DMS153 treated with DMSO at 0.1 percent for 48 hours (cell line): ENCODE data around the gene ADAM10.

ENCODE experiments used
- DNase-seq: peaks from one replicate; lab custom pipeline; 2025; ENCODE audit not compliant: unreplicated experiment; lab: John Stamatoyannopoulos, UW

The ADAM10 gene

DNA sequence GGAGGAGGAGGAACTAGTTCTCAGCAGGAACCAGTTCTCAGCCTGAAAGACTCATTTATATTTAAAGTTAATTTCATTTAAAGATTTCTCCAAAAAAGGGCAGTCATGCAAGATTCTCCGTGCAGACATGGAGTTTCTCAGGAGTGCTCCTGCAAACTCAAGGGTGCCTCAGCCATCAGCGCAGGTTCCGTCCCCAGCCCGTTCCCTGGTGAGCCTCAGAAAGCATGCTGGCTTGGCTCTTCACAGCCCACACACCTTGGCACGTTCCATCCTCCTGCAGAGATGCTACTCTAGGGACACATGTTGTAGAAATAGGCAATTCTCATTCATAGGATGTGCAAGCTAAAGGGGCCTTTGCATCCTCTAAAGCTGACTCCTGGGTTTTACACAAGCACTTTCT lies 194.7 kb downstream of the ADAM10 start:
- DNase-seq, result no peak

DNA sequence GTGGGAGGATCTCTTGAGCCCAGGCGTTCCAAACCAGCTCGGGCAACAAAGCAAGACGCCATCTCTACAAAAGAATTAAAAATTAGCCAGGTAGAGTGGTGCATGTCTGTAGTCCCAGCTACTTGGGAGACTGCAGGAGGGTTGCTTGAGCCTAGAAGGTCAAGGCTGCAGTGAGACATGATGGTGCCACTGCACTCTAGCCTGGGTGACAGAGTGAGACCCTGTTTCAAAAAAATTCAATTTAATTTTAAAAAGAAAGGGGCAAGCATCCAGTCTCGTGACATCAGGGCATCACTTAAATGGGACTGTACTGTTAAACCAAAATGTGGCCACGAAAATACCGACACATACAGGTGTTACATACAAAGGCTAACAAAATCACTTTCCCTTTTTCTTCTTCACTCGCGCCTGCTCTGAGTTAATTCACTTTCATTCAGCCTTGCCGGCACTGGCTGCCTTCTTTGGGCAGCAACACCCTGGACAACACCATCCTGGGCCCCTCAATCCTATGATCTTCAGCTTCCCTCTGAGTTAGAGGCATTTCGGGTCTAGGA lies 196.1 kb downstream of the ADAM10 start:
- no peak for DNase-seq

- DNase-seq, result no peak
Observed at GRCh38 chr15:58552505-58553364, 196.8 kb downstream of the ADAM10 start.

GRCh38 chr15:58551764-58552504 lies 197.6 kb downstream of the ADAM10 start:
- no peak for DNase-seq

DNA sequence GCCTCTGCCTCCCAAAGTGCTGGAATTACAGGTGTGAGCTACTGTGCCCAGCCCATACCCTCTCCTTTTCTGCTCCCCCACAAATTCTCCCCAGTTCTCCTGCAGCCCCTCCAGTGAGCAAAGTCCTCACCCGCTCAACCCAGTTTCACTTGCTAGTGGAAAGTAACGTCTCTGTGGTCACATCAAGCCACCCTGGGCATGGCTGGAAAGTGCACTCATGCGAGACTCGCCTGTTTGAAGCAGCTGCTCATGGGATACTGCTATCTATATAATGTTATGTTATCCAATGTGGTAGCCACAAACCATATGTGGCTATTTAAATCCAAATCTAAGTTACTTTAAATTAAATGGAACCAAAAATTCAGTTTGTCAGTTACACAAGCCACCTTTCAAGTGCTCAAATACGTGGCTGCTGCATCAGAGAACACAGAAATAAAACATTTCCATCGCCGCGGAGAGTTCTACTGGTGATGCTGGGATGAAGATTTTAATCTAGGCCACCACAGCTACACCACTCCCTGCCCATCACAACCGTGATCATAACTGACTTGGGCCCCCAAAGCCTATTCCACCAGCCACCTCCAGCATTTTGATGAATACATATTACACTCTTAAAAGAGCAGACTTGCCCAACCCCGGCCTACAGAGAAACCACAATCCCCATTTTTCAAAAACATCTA lies 198.3 kb downstream of the ADAM10 start:
- no peak for DNase-seq

DNA sequence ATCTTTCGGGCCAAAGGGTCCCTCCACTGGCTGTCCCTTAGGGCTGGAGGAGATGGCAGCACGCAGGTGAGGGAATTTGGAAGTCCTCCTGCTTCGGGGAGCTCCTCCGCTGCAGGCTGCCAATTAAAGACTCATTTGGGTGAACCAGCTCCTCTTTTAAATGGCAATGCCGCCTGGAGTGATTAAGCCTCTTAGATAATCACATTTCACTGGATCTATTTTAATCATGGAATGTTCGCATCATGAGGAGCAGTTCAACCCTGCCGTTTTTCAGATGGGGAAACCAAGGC lies 199.8 kb downstream of the ADAM10 start:
- DNase-seq, result no peak

GRCh38 chr15:58549013-58549784 lies 200.3 kb downstream of the ADAM10 start:
- no peak for DNase-seq

DNA sequence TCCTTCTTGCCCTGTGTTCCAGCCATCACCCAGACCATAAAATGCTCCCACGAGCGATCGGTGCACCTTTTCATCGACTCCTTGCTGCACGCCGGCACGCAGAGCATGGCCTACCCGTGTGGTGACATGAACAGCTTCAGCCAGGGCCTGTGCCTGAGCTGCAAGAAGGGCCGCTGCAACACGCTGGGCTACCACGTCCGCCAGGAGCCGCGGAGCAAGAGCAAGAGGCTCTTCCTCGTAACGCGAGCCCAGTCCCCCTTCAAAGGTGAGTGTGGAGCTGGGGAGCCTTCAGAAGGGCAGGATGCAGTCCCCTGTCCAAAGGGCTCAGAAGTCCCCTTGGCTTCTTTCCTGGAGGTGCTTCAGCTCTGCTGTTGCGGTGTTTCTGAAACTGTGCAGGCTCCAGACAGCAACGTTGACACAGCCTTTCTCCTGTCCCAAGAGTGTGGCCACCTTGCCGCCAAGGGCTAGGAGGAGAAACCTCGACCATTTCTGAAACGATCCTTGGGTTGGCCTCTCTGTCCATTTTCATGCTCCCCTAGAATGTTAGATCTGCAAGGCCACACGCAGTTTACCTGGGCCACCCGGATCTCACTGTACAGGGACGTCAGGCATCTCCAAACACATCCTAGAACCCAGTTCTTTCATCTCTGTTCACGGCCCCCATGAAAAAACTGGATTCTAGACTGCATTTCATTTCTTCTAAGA lies 201.0 kb downstream of the ADAM10 start:
- DNase-seq, result no peak

DNA sequence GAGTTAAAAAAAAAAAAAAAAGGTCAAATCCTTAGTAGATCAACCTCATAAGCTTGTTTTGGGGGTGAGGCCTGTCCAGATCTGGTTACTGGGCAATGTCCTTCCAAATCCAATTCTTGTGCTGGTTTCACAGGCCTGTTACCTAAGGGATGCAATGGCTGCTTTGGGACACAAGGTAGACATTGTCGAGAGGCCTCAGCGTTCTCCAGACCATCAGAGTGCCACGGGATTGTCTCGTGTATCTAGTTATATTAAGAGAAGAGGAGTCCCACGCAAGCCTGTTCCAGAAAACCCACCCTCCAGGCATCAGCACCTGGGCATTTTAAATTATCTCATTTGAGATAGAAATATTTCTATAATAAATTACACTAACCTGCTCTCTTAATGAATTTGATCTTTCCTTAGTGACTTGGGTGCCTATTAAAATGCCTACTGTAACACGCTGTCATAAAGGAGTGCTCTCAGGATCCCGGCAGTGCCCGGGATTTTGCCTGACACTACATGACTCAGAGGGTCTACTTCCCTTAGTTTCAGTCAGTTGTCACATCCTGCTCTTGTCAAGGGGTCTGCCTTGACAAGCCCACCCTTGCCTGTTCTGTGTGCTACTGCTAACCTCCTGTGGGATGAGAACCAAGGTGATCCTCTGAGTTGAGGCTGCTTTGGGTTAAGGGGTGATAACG lies 201.7 kb downstream of the ADAM10 start:
- no peak for DNase-seq

DNA sequence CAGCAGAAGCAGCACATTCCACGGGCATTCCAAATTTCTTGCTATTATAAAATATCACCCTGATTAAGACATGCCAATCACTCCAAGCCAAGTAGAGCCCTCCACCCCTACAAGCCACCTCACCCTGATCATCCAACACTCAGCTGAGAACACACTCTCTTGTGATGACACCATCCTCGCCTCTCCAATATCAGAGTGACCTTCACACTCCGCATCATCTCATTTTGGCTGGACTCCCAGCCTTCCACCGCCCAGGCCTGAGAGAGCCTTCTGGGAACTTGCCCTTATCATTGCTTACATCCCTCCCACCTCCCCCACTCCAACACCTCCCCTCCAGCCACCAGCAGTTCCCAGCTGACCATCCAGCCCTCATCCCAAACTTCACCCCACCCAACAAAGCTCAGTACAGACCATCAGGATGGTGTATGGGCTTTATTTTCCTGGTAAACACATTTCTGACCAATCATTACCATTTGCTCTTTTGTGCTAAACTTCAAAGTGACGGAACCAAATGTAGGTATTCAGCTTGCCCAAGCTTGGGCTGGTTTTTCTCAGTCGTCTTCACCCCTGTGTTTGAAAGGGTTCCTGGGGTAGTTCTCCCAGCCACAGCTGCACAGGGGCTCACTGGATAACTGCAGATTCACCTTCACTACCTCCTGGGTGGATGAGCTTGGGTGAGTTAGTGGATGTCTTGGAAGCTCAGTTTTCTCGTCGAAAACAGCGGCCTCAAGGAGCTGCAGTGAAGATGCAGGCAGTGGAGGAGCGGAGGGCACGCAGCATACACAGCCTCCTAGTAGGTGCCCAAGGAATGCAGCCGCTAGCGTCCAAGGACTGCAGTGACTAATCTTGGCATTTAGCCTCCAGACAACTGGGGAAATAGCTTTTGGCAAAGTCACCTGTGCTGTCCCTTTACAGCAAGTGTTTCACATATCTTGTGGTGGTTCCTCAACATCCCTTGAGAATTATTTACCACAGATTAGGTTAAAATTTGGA lies 202.6 kb downstream of the ADAM10 start:
- DNase-seq, result no peak

DNA sequence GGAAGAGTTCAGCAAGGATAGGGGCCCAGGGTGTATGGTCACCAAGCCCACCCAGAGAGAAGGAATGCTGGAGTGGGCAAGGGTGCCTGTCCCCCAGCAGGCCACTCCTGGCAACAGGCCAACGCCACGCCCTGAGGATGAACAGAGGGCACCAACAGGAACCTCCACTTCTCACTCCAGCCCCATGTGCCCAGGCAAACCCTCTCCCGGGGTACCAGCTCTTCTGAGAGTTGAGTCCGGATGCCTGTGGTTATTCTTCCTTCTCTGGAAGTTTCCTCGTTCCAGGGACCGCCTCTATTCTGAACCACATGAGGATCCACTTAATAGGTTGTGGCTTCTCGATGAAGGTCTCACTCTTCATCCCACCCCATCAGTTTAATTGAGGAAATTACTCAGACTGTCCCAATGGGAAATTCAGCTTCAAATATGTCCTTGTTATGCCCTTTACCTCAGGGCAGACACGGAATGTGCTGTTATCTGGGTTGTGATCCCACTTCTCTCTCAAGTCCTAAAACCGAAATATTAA lies 203.4 kb downstream of the ADAM10 start:
- DNase-seq, result no peak

DNA sequence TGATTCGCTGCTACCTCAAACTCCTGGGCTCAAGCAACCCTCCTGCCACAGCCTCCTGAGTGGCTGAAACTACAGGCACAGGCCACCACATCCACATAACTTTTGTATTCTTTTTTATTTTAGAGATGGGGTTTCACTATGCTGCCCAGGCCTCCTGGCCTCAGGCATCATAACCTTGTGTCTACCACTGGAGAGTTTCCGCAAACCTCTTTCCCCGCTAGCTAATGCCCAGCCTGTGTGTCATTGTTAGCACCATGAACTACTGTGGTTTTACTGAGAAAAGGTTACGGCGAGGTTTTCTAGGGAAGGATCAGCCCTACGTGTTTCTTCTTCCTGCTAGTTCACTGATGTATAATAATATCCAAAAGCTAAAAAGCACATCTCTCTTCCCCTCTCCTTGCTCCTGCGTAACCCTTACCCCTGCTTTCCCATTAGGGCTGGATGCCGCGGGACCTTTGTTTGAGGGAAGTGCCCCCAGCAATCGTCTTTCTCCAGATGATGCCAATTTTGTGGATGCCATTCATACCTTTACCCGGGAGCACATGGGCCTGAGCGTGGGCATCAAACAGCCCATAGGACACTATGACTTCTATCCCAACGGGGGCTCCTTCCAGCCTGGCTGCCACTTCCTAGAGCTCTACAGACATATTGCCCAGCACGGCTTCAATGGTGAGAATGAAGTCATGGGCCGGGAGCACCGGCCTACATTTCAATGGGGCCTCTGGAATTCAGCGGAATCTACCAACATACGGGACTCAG lies 204.0 kb downstream of the ADAM10 start:
- no peak for DNase-seq

DNA sequence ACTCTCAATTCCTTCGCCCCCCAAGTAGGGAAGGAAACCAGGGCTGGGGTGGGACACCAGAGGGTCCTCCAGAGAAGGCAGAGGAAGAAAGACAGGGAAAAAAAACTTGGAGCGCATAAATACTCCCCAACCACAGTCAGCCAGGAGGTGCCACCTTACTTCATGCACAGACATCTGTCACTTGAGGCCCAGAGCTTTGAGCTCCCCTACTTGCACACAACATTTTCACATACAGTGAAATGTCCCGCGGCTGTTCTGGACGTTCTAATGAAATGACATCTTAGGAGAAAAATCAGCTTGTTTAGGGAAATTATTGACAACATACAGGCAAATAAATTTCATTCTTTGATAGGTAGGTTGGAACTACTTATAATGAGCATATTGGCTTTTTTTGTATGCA lies 204.8 kb downstream of the ADAM10 start:
- no peak for DNase-seq

- no peak for DNase-seq
Observed at GRCh38 chr15:58543664-58544335, 205.7 kb downstream of the ADAM10 start.

- DNase-seq, result no peak
Observed at GRCh38 chr15:58541410-58542087, 208.0 kb downstream of the ADAM10 start.

GRCh38 chr15:58539548-58539947 lies 210.0 kb downstream of the ADAM10 start:
- DNase-seq, result no peak
